Measurements from ENCODE around the gene ZNF564. TPM values are rescaled to one million over a fixed set of nuclear protein-coding genes. Genes with fewer than 3 reads are reported as not detected.
"Not testable (repeated sequence)": the region's sequence is repeated elsewhere in the genome, so short reads cannot be mapped to it uniquely, and the experiment has no call there.

The ZNF564 gene
- total RNA-seq, 1 donor from 2014 or later, result 18.8 TPM

- H3K9me3 Mint-ChIP-seq (ENCODE audit: unreplicated experiment), result peaks cover 28% of the 10 kb centered on the region
- no peak overlapping the region for H3K27ac Mint-ChIP-seq (ENCODE audit: unreplicated experiment)
- no peaks in the 10 kb centered on the region for H3K4me1 Mint-ChIP-seq (ENCODE audit: unreplicated experiment)
- peak overlapping the region; percentile 84 for H3K4me3 Mint-ChIP-seq (ENCODE audit: unreplicated experiment)
- no peaks in the 10 kb centered on the region for H3K27me3 Mint-ChIP-seq (ENCODE audit: unreplicated experiment)
- no peak for DNase-seq (ENCODE audit: low spot score)
- TF ChIP-seq, protein P1, sequence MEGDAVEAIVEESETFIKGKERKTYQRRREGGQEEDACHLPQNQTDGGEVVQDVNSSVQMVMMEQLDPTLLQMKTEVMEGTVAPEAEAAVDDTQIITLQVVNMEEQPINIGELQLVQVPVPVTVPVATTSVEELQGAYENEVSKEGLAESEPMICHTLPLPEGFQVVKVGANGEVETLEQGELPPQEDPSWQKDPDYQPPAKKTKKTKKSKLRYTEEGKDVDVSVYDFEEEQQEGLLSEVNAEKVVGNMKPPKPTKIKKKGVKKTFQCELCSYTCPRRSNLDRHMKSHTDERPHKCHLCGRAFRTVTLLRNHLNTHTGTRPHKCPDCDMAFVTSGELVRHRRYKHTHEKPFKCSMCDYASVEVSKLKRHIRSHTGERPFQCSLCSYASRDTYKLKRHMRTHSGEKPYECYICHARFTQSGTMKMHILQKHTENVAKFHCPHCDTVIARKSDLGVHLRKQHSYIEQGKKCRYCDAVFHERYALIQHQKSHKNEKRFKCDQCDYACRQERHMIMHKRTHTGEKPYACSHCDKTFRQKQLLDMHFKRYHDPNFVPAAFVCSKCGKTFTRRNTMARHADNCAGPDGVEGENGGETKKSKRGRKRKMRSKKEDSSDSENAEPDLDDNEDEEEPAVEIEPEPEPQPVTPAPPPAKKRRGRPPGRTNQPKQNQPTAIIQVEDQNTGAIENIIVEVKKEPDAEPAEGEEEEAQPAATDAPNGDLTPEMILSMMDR (IDR thresholded peaks at IDR 0.05; ENCODE audit: unreplicated experiment), result no peak
- peaks cover 65% of the 10 kb centered on the region for H3K36me3 Mint-ChIP-seq (ENCODE audit: low read depth, unreplicated experiment)
These were observed 29.0 kb upstream of the ZNF564 start for GRCh38 chr19:12580180-12580694.

- Mint-ChIP-seq H3K36me3 (ENCODE audit: low read depth, unreplicated experiment) (peaks cover 68% of the 10 kb centered on the region), H3K9me3 (ENCODE audit: unreplicated experiment) (peaks cover 27% of the 10 kb centered on the region), H3K4me1 (ENCODE audit: unreplicated experiment) (no peaks in the 10 kb centered on the region), H3K4me3 (ENCODE audit: unreplicated experiment) (peak overlapping the region; percentile 7), H3K27me3 (ENCODE audit: unreplicated experiment) (no peaks in the 10 kb centered on the region), H3K27ac (ENCODE audit: unreplicated experiment) (no peak overlapping the region)
- TF ChIP-seq, protein P1 (IDR thresholded peaks at IDR 0.05; ENCODE audit: unreplicated experiment), result no peak
- DNase-seq (ENCODE audit: low spot score), result no peak
These were observed 27.4 kb upstream of the ZNF564 start for GRCh38 chr19:12578641-12579040.

DNA sequence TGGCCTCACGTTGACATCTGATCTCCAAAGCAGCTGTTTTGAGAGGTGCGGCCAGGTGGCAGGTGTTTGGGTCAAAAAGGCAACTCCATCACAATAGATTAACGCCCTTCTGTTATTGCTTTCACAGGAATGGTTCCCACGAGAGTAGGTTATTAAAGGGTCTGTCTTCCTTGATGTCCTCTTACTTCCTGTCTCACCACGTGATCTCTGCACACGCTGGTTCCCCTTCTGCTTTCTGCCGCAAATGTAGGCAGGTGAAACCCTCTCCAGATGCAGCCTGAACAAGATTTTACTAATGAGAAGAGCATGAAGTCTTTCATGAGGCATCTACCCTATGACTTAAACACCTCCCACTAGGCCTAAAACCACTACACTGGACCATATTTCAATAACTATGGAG is 22.8 kb upstream of the ZNF564 start:
- Mint-ChIP-seq H3K36me3 (ENCODE audit: low read depth, unreplicated experiment) (peaks cover 26% of the 10 kb centered on the region), H3K27ac (ENCODE audit: unreplicated experiment) (no peak overlapping the region), H3K4me3 (ENCODE audit: unreplicated experiment) (no peak overlapping the region), H3K9me3 (ENCODE audit: unreplicated experiment) (no peaks in the 10 kb centered on the region), H3K4me1 (ENCODE audit: unreplicated experiment) (peaks cover 4% of the 10 kb centered on the region), H3K27me3 (ENCODE audit: unreplicated experiment) (peaks cover 9% of the 10 kb centered on the region)
- TF ChIP-seq, protein P1 (IDR thresholded peaks at IDR 0.05; ENCODE audit: unreplicated experiment), result no peak
- no peak for DNase-seq (ENCODE audit: low spot score)

GRCh38 chr19:12567951-12568350 is 16.7 kb upstream of the ZNF564 start:
- DNase-seq (ENCODE audit: low spot score), result no peak
- TF ChIP-seq, protein P1 (IDR thresholded peaks at IDR 0.05; ENCODE audit: unreplicated experiment), result no peak
- H3K4me1 Mint-ChIP-seq (ENCODE audit: unreplicated experiment), result peaks cover 4% of the 10 kb centered on the region
- no peak overlapping the region for H3K4me3 Mint-ChIP-seq (ENCODE audit: unreplicated experiment)
- no peaks in the 10 kb centered on the region for H3K36me3 Mint-ChIP-seq (ENCODE audit: low read depth, unreplicated experiment)
- H3K27ac Mint-ChIP-seq (ENCODE audit: unreplicated experiment), result no peak overlapping the region
- H3K27me3 Mint-ChIP-seq (ENCODE audit: unreplicated experiment), result peaks cover 9% of the 10 kb centered on the region
- H3K9me3 Mint-ChIP-seq (ENCODE audit: unreplicated experiment), result no peaks in the 10 kb centered on the region

GRCh38 chr19:12566380-12566779 is 15.1 kb upstream of the ZNF564 start:
- not testable (repeated sequence) for DNase-seq (ENCODE audit: low spot score); H3K4me3 Mint-ChIP-seq (ENCODE audit: unreplicated experiment); H3K9me3 Mint-ChIP-seq (ENCODE audit: unreplicated experiment); H3K27me3 Mint-ChIP-seq (ENCODE audit: unreplicated experiment); H3K27ac Mint-ChIP-seq (ENCODE audit: unreplicated experiment); H3K4me1 Mint-ChIP-seq (ENCODE audit: unreplicated experiment); H3K36me3 Mint-ChIP-seq (ENCODE audit: low read depth, unreplicated experiment)
